Measurements from ENCODE around the gene SHISA5. TPM values are rescaled to one million over a fixed set of nuclear protein-coding genes. Genes with fewer than 3 reads are reported as not detected.
"Not testable (repeated sequence)": the region's sequence is repeated elsewhere in the genome, so short reads cannot be mapped to it uniquely, and the experiment has no call there.

Gene SHISA5
- total RNA-seq, 1 donor from 2014 or later: 163 TPM

DNA sequence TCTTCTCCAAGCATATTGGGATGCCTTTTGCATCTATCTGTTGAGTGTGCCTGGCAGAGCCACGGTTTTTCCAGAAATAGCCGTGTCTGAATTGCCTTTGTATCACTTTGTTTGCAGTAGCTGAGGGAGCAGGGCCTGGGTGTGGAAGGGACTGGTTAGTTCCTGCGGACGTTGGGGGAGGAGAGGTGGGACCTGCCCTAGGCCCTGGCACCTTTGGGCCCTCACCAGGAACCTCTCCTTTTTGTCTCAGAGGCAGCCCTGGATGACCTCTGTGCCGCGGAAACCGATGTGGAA, 38.8 kb downstream of the SHISA5 start:
- H3K9me3 ChIP-seq: no peaks in the 10 kb centered on the region
- no peaks in the 10 kb centered on the region for H3K27me3 ChIP-seq
- H3K36me3 ChIP-seq: peaks cover 49% of the 10 kb centered on the region
- DNase-seq (no peak), ATAC-seq (no peak)
- H3K4me3 ChIP-seq: no peak overlapping the region
- TF ChIP-seq, protein P1, sequence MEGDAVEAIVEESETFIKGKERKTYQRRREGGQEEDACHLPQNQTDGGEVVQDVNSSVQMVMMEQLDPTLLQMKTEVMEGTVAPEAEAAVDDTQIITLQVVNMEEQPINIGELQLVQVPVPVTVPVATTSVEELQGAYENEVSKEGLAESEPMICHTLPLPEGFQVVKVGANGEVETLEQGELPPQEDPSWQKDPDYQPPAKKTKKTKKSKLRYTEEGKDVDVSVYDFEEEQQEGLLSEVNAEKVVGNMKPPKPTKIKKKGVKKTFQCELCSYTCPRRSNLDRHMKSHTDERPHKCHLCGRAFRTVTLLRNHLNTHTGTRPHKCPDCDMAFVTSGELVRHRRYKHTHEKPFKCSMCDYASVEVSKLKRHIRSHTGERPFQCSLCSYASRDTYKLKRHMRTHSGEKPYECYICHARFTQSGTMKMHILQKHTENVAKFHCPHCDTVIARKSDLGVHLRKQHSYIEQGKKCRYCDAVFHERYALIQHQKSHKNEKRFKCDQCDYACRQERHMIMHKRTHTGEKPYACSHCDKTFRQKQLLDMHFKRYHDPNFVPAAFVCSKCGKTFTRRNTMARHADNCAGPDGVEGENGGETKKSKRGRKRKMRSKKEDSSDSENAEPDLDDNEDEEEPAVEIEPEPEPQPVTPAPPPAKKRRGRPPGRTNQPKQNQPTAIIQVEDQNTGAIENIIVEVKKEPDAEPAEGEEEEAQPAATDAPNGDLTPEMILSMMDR (IDR thresholded peaks at IDR 0.05): no peak
- peaks cover 43% of the 10 kb centered on the region for H3K4me1 ChIP-seq
- intact Hi-C loops (cut with DNase I): loop anchor here (2.0 kb wide), 1 partner anchor 84 kb away; no protein-coding TSS in a partner anchor
- H3K27ac ChIP-seq: peak overlapping the region; percentile 100

DNA sequence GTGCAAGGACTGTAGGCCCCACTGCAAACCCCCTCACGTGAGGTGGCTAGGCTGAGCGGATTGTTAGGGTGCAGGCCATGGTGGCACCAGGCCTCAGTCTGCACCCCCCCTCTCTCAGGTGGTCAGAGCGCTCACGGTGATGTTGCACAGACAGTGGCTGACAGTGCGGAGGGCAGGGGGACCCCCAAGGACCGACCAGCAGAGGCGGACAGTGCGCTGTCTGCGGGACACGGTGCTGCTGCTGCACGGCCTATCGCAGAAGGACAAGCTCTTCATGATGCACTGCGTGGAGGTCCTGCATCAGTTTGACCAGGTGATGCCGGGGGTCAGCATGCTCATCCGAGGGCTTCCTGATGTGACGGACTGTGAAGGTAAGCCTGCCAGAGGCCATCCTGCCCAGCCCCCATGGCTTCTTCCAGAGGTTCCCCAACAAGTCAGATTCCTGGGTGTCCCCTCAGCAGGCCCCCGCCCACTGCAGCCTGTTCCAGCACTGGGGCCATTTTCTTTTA, 39.2 kb downstream of the SHISA5 start:
- no peaks in the 10 kb centered on the region for H3K27me3 ChIP-seq
- intact Hi-C loops (cut with DNase I): loop anchor here (2.0 kb wide), 1 partner anchor 84 kb away; no protein-coding TSS in a partner anchor

DNA sequence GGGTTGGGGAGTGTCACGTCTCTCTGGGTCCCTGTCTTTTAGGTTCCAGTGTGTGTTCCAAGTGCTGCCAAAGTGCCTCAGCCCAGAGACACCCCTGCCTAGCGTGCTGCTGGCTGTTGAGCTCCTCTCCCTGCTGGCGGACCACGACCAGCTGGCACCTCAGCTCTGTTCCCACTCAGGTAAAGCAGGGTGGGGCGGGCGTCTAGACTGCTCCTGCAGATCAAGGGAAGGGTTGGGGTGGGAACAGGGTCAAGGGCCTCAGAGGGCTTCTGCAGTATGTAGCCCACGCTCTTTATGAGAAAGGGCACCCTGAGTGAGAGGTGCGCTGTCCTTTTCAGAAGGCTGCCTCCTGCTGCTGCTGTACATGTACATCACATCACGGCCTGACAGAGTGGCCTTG, 40.3 kb downstream of the SHISA5 start:
- ATAC-seq (no peak), DNase-seq (no peak)
- H3K4me3 ChIP-seq: no peak overlapping the region
- H3K27me3 ChIP-seq: no peaks in the 10 kb centered on the region
- no peaks in the 10 kb centered on the region for H3K9me3 ChIP-seq
- intact Hi-C loops (cut with DNase I): loop anchor here (2.0 kb wide), 1 partner anchor 85 kb away; no protein-coding TSS in a partner anchor
- peaks cover 51% of the 10 kb centered on the region for H3K36me3 ChIP-seq
- peaks cover 31% of the 10 kb centered on the region for H3K4me1 ChIP-seq
- H3K27ac ChIP-seq: peak overlapping the region; percentile 100
- TF ChIP-seq, protein P1 (IDR thresholded peaks at IDR 0.05): no peak

More for the DNA sequence above, 39.2 kb downstream of the SHISA5 start:
- H3K36me3 ChIP-seq: peaks cover 49% of the 10 kb centered on the region
- H3K9me3 ChIP-seq: no peaks in the 10 kb centered on the region
- H3K27ac ChIP-seq: peak overlapping the region; percentile 100
- ATAC-seq (no peak), DNase-seq (no peak)
- TF ChIP-seq, protein P1 (IDR thresholded peaks at IDR 0.05): no peak
- H3K4me1 ChIP-seq: peaks cover 39% of the 10 kb centered on the region
- no peak overlapping the region for H3K4me3 ChIP-seq

DNA sequence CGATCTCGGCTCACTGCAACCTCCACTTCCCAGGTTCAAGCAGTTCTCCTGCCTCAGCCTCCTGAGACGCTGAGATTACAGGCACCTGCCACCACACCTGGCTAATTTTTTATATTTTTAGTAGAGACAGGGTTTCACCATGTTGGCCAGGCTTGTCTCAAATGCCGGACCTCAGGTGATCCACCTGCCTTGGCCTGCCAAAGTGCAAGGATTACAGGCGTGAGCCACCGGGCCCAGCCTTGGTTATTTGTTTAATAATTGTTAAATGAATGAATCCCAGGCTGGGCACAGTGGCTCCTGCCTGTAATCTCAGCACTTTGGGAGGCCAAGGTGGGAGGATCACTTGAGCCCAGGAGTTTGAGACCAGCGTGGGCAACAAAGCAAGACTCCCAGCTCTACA, 42.2 kb downstream of the SHISA5 start:
- H3K27ac ChIP-seq; DNase-seq; H3K4me3 ChIP-seq; H3K27me3 ChIP-seq; H3K9me3 ChIP-seq; intact Hi-C loops (cut with DNase I); ATAC-seq: not testable (repeated sequence)
- Histone ChIP-seq H3K36me3 (peaks cover 51% of the 10 kb centered on the region), H3K4me1 (peaks cover 11% of the 10 kb centered on the region)

DNA sequence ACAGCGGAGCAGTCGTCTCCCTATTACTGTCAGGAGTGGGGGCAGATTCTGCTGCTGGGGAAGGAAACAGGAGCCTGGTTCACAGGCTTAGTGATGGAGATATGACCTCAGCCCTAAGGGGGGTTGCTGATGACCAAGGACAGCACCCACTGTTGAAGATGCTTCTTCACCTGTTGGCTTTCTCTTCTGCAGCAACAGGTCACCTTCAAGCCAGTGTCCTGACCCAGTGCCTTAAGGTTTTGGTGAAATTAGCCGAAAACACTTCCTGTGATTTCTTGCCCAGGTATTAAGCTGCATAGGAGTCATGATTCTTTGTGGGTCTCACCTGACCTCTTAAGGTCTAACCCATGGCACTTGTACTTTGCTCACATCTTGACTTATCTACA, 43.5 kb downstream of the SHISA5 start:
- Histone ChIP-seq H3K4me3 (no peak overlapping the region), H3K36me3 (peaks cover 64% of the 10 kb centered on the region), H3K27ac (no peak overlapping the region), H3K9me3 (no peaks in the 10 kb centered on the region), H3K4me1 (peaks cover 8% of the 10 kb centered on the region), H3K27me3 (no peaks in the 10 kb centered on the region)
- DNase-seq (no peak), ATAC-seq (no peak)
- intact Hi-C loops (cut with DNase I): no loop called here
- TF ChIP-seq, protein P1 (IDR thresholded peaks at IDR 0.05): no peak

DNA sequence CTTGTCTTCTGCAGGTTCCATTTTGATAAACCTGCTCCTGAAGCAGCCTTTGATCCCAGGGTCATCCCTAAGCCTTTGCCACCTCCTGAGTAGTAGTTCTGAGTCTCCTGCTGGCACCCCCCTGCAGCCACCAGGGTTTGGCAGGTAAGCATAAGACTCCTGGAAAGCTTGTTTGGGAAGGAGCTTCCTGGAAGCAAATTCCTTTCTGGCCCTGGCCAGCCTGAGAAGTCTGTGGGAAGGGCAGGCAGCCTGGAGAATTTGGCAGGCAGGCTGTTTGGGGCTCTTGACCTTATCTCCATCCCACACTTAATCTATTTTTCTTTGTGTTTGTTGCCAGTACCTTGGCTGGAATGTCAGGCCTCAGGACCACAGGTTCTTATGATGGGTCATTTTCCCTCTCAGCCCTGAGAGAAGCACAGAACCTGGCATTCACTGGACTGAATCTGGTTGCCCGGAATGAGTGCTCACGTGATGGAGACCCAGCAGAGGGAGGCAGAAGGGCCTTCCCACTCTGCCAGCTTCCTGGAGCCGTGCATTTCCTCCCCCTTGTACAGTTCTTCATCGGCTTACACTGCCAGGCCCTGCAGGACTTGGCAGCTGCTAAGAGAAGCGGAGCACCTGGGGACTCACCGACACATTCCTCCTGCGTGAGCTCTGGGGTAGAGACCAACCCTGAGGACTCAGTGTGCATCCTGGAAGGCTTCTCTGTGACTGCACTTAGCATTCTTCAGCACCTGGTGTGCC, 44.0 kb downstream of the SHISA5 start:
- Histone ChIP-seq H3K27me3 (no peaks in the 10 kb centered on the region), H3K4me3 (no peak overlapping the region), H3K27ac (no peak overlapping the region), H3K4me1 (peaks cover 3% of the 10 kb centered on the region), H3K9me3 (no peaks in the 10 kb centered on the region), H3K36me3 (peaks cover 70% of the 10 kb centered on the region)
- TF ChIP-seq, protein P1 (IDR thresholded peaks at IDR 0.05): no peak
- ATAC-seq: peak; percentile 71
- DNase-seq: no peak
- intact Hi-C loops (cut with DNase I): no loop called here

Measured in upper lobe of right lung (tissue), 1 donor.